HG03175 (cell line): ENCODE measurements around the gene ZNF282.
"Not testable (repeated sequence)": the region's sequence is repeated elsewhere in the genome, so short reads cannot be mapped to it uniquely, and the experiment has no call there.

Experiments
- ATAC-seq: cut with Tn5 transposase; IDR thresholded peaks from one replicate; pipeline ENCODE4 v1.9.1; 2021; ENCODE audit warnings: mild to moderate bottlenecking, moderate library complexity; ENCODE audit not compliant: unreplicated experiment

Gene ZNF282

DNA sequence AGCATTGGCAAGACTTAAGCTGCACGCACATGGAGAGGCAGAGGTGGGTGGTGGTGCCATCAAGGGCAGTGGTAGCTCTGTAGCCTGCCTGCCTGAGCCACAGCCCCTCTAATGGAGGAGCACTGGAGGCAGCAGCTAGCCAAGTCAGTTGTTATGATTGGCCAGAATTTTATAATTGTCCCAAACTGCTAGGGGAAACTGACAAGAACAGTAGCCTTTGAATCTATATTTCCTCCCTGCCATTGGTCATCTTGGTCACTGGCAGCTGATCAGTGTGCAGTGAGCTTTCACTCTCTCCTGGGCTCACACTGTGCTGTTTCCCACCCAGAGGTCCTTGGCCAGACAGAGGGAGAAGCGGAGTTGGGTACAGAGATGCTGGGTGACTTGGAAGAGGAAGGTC, 57.0 kb downstream of the ZNF282 start:
- no peak for ATAC-seq

DNA sequence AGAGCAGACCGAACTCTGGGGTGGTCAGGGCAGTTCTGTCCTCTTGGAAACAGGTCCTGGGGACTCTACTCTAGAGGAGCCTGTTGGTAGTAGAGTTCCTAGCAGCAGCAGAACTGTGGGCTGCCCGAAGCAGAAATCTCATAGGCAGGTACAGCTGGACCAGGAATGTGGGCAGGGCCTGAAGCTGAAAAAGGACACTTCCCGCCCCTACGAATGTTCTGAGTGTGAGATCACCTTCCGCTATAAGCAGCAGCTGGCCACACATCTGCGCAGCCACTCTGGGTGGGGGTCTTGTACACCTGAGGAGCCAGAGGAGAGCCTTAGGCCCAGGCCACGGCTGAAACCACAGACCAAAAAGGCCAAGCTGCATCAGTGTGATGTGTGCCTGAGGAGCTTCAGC, 58.3 kb downstream of the ZNF282 start:
- no peak for ATAC-seq

DNA sequence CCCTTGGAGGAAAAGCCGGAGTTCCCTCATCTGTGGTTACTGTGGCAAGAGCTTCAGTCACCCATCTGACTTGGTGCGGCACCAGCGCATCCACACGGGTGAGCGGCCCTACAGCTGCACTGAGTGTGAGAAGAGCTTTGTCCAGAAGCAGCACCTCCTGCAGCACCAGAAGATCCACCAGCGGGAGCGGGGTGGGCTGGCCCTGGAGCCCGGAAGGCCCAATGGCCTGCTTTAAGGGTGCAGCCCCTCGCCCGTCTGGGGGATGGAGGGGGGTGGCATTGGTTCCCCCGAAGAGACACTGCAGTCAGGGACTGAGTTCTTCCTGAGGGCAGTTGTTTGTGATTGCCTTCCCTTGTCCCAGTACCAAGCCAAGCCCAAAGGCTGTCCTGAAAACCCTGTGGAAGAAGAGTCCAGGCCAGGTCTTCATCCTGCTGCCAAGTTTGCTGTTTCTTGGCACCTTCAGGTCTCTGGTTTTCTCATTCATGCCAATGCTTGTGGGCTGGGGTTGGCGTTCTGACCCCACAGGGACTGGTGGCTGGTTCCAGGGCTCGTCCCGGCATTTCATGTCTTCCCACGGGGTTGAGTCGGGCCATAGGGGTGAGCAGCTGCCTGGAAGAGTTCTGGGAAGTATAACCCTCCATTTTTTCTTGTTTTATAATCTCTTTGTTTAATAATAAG, 59.0 kb downstream of the ZNF282 start:
- ATAC-seq = no peak

DNA sequence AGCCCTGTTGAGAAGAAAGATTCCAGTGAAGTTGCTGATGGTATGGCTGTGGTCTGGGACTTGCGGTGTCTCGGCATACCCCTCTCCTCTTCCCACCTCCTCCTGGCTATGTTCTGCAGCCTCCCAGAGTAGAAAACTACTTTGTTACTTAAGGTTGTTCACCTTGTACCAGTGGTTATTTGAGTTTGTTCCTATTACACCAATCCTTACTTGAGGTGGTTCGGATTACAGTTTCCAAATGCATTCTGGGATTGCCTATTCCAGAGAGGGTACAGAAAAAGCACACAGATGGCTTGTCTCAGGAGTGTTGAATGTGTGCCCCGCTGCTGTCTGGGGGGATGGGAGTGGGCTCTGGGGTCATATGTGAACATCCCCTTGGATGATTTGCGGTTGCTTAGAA, 59.8 kb downstream of the ZNF282 start:
- no peak for ATAC-seq

DNA sequence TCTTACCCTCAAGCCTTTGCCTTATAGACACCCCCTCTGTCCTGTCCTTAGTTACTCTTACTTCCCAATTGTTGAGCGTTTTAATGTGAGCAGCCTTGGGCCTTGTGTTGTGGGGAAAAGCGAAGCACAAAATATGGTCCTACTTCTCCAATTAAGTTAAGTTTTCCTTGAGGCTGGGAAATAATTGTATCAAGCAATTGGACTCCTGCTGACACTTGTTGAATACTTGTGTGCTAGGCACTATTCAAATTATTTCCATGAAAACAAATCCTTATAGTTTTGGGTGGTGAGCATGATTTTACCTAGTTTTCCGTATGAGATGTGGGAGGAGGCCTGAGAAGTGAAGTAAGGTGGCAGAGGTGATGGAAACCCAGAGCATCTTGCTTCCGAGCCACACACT, 61.2 kb downstream of the ZNF282 start:
- ATAC-seq = no peak

DNA sequence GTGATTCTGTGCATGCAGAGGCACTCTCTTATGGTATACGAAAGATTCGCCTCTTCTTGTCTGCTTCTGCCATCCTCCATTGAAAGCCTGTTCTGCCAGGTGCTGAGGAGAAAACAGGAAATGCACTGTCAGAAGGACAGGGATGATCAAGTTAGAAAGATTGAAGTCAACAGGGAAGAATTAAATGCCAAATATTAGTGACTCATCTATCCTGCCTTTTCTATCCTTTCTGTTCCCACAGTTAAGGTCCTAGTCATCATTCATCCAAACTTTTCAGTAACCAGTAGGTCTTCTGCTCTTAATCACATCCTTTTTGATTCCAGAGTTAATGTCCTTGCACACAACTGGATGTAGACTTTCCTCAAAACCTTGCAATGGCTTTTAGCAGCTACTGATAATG, 61.8 kb downstream of the ZNF282 start:
- ATAC-seq = no peak

DNA sequence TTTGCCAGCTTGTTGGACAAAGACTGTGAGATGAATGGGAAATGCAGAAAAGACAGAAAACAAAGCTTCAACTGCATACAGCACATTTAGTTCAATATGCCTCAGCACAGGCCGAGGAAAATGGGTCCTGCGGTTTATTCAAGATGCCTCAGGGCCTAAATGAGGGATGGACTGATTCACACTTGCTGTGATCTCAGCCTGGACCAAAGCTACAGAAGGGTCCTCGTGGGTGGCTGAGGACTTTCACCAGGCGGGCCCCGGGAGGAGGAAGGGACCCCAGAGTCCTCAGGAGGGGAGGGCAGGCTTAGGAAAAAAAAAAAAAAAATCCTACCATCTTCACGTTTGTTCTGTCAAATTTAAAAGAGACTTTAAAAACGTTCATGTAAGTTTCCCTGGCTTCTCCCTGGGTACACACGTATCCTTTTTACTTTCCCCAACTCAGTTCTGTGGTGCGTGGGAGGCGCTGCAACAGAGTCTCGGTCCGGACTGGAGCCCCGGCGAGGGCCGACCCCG, 66.0 kb downstream of the ZNF282 start:
- no peak for ATAC-seq

DNA sequence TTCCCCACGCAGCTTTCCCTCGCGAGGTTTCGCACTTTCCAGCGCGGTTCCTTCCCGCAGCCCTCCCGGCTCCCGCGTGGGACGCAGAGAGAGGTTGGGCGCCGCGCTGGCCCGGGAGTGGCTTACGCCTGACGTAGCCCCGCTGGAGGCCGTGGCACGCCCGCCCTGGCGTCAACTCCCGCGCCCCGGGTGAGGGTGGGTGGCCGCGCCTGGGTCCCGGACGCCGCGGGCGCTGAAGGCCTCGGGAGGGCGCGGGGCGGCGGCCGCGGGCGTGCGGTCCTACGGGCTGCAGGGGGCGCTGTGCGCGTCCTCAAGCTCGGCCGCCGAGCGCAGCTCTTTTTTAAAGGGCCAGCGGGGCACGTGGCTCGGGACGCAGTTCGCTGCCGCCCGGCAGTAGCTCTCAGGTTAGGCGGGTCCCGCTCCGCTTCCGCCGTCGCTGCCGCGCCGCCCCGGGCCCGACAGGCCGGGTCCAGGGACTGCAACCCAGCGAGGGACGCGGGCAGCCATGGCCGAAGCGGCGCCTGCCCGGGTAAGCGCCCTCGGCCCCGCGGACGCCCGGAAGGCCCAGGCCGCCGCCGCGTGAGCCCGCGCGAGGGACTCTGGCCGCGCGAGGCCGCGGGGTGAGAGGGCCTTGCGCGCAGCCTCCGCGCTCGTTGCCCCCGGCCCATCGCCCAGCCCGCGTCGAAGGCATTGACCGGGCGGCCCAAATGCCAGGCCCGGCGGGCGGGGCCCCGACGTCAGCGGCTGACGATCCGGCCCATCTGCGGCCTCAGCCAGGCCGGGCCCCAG, 66.7 kb downstream of the ZNF282 start, which contains the start of gene ZNF783:
Gene ZNF783 (plus strand): TSS at position 368 of the 789 bp plus-strand sequence. CDS start 138 bp downstream, at position 506.
- peak; percentile 80 for ATAC-seq

DNA sequence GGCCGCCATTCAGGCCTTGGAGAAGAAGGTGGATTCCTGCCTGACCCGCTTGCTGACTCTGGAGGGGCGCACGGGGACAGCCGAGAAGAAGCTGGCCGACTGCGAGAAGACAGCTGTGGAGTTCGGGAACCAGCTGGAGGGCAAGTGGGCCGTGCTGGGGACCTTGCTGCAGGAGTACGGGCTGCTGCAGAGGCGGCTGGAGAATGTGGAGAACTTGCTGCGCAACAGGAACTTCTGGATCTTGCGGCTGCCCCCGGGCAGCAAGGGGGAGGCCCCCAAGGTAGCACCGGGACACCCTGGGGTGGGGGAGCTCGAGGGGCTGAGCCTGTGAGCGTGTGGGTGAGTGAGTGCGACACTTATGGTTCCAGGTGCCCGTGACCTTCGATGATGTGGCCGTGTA, 71.1 kb downstream of the ZNF282 start:
- no peak for ATAC-seq

DNA sequence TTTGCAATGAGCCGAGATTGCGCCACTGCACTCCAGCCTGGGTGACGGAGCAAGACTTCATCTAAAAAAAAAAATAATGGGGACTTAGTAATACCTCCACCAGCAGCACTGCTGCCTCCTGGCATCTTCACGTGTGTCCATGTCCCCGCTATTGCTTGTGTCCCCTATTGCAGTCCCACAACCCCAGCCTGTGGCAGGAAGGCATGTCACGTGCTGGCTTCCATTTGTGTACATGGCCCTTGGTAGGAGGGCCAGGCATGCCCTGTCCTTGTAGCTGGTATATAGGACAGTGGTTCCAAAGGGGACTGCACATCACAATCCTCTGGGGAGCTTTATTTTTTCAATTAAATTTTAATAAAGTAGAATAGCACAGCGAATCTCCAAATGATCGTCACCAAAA, 72.4 kb downstream of the ZNF282 start:
- no peak for ATAC-seq

DNA sequence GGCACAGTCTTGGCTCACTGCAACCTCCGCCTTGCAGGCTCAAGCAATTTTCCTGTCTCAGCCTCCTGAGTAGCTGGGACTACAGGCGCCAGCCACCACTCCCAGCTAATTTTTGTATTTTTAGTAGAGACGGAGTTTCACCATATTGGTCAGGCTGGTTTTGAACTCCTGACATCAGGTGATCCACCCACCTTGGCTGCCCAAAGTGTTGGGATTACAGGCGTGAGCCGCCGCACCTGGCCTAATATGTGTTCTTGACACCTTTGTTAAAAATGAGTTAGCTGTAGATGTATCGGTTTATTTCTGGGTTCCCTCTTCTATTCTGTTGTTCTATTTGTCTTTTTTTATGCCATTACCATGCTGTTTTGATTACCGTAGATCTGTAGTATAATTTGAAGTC, 79.1 kb downstream of the ZNF282 start:
- not testable (repeated sequence) for ATAC-seq
